HG03342 (cell line): ENCODE data around the gene TP53BP2.
"Not testable (repeated sequence)": the region's sequence is repeated elsewhere in the genome, so short reads cannot be mapped to it uniquely, and the experiment has no call there.

Experiments
- ATAC-seq: cut with Tn5 transposase; IDR thresholded peaks from one replicate; pipeline ENCODE4 v1.9.1; 2021; ENCODE audit warnings: mild to moderate bottlenecking, moderate library complexity; ENCODE audit not compliant: unreplicated experiment

The TP53BP2 gene

DNA sequence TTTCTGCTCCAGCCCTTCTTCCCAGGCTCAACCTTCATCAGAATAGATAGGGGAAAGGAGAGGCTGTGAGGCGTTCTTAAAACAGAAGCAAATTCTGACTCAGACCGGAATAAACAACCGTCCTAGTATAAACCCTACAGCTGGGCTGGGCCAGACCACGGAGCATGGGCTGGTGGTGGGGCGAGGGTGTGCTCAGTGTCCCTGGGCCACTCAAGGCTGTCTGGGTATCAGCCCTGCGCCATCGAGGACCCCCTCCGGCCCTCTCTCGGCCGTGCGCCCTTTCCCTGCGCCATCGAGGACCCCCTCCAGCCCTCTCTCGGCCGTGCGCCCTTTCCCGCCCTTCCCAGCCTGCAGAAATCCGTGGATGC, 97.4 kb downstream of the TP53BP2 start:
- no peak for ATAC-seq

DNA sequence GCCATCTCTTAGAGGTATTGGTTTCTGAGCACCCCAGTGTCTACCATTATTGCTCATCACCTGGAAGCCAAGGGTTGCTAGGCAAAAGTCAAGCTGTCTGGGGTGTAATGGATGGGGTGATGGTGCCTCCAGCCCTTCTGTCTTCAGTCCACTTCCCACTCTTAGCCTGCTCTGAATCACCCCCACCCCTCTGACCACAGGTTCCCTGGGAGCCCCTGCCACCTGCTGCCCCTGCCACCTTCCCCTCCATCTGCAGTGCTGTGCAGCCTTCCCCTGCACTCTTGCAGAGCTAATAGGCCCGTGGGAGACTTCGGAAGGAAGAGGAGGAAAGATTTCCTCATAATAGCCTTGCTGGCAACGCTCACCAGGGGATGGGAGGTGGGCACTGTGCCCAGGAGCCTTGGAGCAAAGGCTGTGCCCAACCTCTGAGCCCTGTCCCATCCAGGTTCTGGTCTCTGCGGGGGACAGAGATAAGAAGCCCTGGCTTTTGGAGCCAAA, 97.9 kb downstream of the TP53BP2 start:
- no peak for ATAC-seq

DNA sequence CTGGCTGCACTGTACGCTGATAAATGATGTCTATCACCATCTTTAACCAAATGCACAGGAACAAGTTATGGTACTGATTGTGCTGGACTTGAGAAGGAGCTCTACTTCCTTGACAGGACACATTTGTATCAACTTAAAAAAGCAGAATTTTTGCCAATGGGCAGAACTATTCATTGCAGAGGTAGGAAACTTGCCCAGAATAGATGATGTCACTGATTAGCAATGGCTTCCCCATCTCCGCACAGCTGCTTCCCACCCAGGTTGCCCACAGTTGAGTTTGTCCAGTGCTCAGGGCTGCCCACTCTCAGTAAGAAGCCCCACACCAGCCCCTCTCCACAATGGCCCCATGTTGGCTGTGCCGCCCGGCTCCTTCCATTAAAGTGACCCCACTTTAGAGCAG, 100.0 kb downstream of the TP53BP2 start:
- ATAC-seq = no peak

- ATAC-seq = no peak
These were observed 102.8 kb downstream of the TP53BP2 start for GRCh38 chr1:223742856-223743517.

GRCh38 chr1:223741861-223742260, 103.9 kb downstream of the TP53BP2 start:
- no peak for ATAC-seq

GRCh38 chr1:223740038-223740736, 105.6 kb downstream of the TP53BP2 start:
- not testable (repeated sequence) for ATAC-seq

GRCh38 chr1:223739366-223740037, 106.2 kb downstream of the TP53BP2 start:
- ATAC-seq = no peak

DNA sequence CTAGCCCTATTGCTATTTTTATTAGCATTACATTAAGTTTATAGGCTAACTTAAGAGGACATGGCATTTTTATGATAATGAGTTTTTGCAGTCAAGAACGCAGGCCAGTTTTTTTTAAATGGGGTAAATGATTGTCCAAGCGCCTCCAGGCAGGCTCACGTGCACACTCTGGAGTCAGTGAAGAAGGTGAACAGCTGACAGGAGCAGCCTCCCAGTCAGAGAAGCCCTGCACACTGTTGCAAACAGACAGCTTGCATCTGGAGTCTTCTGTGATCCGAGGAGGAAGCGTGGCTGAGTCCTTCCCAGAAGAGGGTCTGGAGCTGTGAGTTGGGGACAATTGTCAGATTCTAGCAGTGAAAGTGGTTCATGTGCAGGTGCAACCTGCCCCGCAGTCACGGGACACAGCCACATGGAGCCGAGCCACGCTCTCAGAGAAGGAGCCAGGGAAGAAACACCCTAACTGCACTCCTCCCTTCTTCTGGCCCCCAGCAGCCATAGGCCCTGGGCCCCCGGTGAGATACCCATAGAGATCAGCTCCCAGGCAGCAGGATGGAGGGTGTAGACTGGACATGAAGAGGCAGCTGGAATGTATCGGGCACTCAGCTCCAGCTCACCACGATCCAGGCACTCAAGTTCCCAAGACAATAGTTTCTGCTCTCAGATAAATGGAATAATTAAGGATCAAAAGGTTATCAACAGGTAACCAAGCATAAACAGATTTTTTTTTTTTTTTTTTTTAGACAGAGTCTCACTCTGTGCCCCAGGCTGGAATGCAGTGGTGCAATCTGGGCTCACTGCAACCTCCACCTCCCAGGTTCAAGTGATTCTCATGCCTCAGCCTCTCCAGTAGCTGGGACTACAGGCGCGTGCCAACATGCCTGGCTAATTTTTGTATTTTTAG, 107.0 kb downstream of the TP53BP2 start:
- ATAC-seq = no peak

- ATAC-seq = no peak
These were observed 108.4 kb downstream of the TP53BP2 start for GRCh38 chr1:223737342-223737741.

DNA sequence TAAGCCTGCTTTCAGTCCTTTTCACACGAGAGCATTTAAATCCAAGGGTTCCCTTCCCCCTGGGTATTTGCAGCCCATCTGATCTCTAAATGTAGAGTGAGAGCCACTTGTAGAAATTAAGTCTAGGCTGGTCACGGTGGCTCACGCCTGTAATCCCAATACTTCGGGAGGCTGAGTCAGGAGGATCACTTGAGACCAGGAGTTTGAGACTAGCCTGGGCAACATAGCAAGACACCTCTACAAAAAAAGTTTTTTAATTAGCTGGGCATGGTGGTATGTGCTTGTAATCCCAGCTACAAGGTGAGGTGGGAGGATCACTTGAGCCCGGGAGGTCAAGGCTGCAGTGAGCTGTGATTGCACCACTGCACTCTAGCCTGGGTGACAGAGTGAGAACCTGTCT, 109.1 kb downstream of the TP53BP2 start:
- ATAC-seq = not testable (repeated sequence)

- no peak for ATAC-seq
These were observed 111.6 kb downstream of the TP53BP2 start for GRCh38 chr1:223733898-223734852.

DNA sequence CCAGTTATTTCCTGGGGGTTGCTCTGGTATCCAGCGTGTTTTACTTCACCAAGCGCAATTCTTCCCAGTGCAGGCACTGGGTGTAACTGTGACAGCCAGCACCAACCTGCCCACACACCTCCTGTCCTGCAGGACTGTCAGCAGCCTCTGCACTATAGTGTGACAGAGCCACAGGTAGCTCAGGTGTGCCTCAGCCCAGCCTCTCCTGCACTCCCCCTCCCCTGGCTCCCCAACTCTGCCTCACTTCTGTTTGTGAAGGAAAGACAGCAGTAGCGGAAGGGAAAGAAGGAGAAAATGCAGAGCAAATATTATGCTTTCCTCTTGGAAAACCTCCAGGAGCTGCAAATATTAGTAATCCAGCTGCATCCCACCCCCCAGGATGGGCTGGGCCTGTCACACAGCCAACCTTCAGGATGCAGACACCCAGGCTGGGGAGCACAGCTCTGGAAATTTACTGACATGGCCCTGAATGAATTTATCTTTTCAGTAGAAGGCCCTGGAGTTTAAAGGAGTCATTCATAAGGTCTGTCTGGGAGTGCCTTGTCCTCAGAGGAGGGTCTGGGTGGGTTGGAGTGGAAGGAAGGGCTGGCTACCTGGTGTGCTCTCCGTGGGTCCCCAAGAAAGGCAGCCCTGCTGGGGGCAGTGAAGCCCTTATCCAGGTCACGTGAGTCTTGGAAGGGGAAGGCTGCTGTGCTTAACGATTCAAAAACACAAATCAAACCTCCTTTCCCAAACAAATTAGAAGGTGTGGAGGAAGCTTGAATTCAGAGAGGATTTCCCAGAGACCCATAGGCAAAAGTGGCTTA, 112.6 kb downstream of the TP53BP2 start:
- no peak for ATAC-seq

DNA sequence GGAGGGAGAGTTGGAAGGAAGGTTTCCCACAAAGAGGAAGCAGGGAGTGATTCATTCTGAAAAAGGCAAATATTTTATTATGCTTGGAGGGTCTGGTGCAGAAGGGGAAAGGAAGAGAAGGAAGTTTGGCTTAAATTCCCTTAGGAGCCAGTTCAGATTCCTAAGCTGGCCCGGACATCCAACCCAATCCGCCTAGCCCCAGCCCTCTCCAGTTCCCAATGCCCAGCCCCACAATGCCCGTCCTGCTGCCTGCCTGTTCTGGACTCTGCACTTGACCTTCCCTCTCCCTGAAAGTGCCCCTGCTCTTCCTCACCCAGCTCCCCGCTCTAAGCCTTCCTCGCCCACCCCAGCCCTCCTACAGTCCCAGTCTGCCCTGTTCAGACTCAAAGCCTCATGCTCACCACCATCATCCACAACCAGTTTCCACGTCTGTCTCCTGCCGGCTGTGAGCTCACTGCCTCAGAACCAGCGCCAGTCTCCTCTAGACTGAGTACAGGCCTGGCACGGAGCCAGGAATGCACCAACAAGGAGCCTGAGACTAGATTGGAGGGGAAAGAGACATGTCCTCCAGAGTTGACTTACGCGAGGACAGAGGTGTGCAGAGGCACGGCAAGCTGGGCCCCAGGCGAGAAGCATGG, 114.5 kb downstream of the TP53BP2 start:
- no peak for ATAC-seq

- ATAC-seq = no peak
These were observed 115.1 kb downstream of the TP53BP2 start for GRCh38 chr1:223730479-223731132.

DNA sequence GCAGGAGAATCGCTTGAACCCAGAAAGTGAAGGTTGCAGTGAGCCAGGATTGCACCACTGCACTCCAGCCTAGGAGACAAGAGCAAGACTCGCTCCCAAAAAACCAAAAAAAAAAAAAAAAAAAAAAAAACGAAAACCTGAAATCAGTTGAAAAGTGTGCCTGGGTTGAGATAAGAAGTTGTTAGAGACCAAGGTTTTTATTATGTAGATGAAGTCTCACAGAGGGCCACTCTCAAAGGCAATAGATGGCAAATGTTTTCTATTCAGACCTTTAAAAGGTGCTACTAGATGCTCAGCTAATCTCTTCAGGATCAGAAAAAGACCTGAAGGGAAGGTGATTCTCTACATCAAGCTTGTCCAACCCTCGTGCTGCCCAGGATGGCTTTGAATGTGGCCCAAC, 115.8 kb downstream of the TP53BP2 start:
- ATAC-seq = no peak
